GM12878 (cell line): ENCODE results near the gene ECM2. TPM values are rescaled to one million over a fixed set of nuclear protein-coding genes. Genes with fewer than 3 reads are reported as not detected.

ENCODE experiments used
- ATAC-seq: fragments of 200-7000 bp; cut with Tn5 transposase; 3 replicates; pipeline ENCODE4 v1.9.1; 2020; ENCODE audit warnings: mild to moderate bottlenecking, moderate library complexity
- BruUV-seq: library from RNA; stranded (reverse); fragments of 400-500 nt; replicated peaks from 2 replicates; lab custom pipeline; 2021; lab: Mats Ljungman, UMichigan
- CTCF ChIA-PET: fragments of 300-600 bp; sonication (Branson Sonifier 250); formaldehyde crosslinking; extraction: SDS; loops from one replicate; lab custom pipeline; 2021; ENCODE audit warnings: inconsistent platforms; lab: Yijun Ruan, JAX
- POLR2A ChIA-PET: fragments of 350-600 bp; formaldehyde crosslinking; extraction: SDS; loops from one replicate; lab custom pipeline; 2021; ENCODE audit warnings: inconsistent platforms; lab: Charles Lee
- RAD21 ChIA-PET: fragments of 300-600 bp; sonication (Branson Sonifier 250); formaldehyde crosslinking; loops from one replicate; lab custom pipeline; 2023; ENCODE audit warnings: antibody characterized with exemption; ENCODE audit not compliant: unreplicated experiment; lab: Charles Lee
- SMC1A ChIA-PET: fragments of 300-600 bp; sonication (Branson Sonifier 250); formaldehyde crosslinking; loops from one replicate; lab custom pipeline; 2023; ENCODE audit not compliant: unreplicated experiment, uncharacterized antibody; lab: Charles Lee
- DNase-seq: peaks from one replicate; pipeline ENCODE4 v3.0.0-alpha.2; 2011; ENCODE audit warnings: low read depth, low spot score
- FAIRE-seq: peaks from 3 replicates; lab custom pipeline; 2011; peaks lifted over from hg19 to GRCh38; lab: Jason Lieb, UNC
- H2AFZ ChIP-seq: 2 replicates; pipeline ENCODE4 v1.6.0; 2011; ENCODE audit warnings: low read depth, low read length, control low read depth; ENCODE audit not compliant: control insufficient read depth
- H3K27ac ChIP-seq: 2 replicates; pipeline ENCODE4 v1.5.1; 2011; ENCODE audit warnings: control low read depth; ENCODE audit not compliant: control insufficient read depth, insufficient read depth
- H3K27me3 ChIP-seq, 2 experiments: replicated peaks in 1 of 2; 2 replicates each; pipeline versions ENCODE4 v1.6.0 to v1.6.1; 2011; ENCODE audit warnings: low read length in 1 of 2; ENCODE audit not compliant: control insufficient read depth in 2 of 2, insufficient read depth in 2 of 2
- H3K36me3 ChIP-seq, 2 experiments: 2 replicates each; pipeline ENCODE4 v1.5.1; 2011; ENCODE audit warnings: low read length in 1 of 2; ENCODE audit not compliant: control insufficient read depth in 2 of 2, insufficient read depth in 2 of 2
- H3K4me1 ChIP-seq: 2 replicates; pipeline ENCODE4 v1.6.1; 2011; ENCODE audit warnings: mild to moderate bottlenecking, low read length, moderate library complexity, mixed read lengths; ENCODE audit not compliant: control insufficient read depth, insufficient read depth
- H3K4me2 ChIP-seq: 2 replicates; pipeline ENCODE4 v1.6.0; 2011; ENCODE audit warnings: control low read depth; ENCODE audit not compliant: control insufficient read depth, insufficient read depth
- H3K4me3 ChIP-seq: fragments of 200-600 bp; sonication (generic); 2 replicates; pipeline ENCODE4 v1.5.1; 2016
- H3K79me2 ChIP-seq: 2 replicates; pipeline ENCODE4 v1.6.0; 2011; ENCODE audit warnings: low read length; ENCODE audit not compliant: control insufficient read depth, insufficient read depth
- H3K9ac ChIP-seq: 2 replicates; pipeline ENCODE4 v1.8.0; 2011; ENCODE audit warnings: low read length, control low read depth, mixed read lengths; ENCODE audit not compliant: control insufficient read depth, insufficient read depth
- H3K9me3 ChIP-seq: replicated peaks from 3 replicates; pipeline ENCODE4 v1.5.1; 2011; ENCODE audit warnings: mild to moderate bottlenecking, low read length; ENCODE audit not compliant: control insufficient read depth, insufficient read depth
- H4K20me1 ChIP-seq: 2 replicates; pipeline ENCODE4 v1.6.0; 2011; ENCODE audit not compliant: control insufficient read depth, insufficient read depth
- BCL3 ChIP-seq: IDR thresholded peaks from 2 replicates; pipeline ENCODE4 v1.6.1; 2011; ENCODE audit warnings: borderline replicate concordance, low read depth, mild to moderate bottlenecking, moderate library complexity, low read length; ENCODE audit not compliant: insufficient read depth, poor library complexity, severe bottlenecking
- BRCA1 ChIP-seq: IDR thresholded peaks from 2 replicates; pipeline ENCODE4 v1.6.1; 2011; ENCODE audit warnings: low read depth, low read length, improper control_type of control experiment
- CBX5 ChIP-seq: sonication (generic); IDR thresholded peaks from 2 replicates; pipeline ENCODE4 v1.6.1; 2016; ENCODE audit warnings: low read depth, moderate library complexity, mild to moderate bottlenecking, inconsistent platforms
- DPF2 ChIP-seq: fragments of 450-650 bp; IDR thresholded peaks from 2 replicates; pipeline ENCODE4 v1.6.1; 2017; ENCODE audit warnings: mild to moderate bottlenecking
- EP300 ChIP-seq, 2 experiments: fragments of 150-350 bp in 1 of 2; IDR thresholded peaks; 2 replicates each; pipeline ENCODE4 v1.6.1; 2011 to 2012; ENCODE audit warnings: low read depth in 2 of 2, low read length in 2 of 2, borderline replicate concordance in 1 of 2, improper control_type of control experiment in 1 of 2, inconsistent platforms in 1 of 2; ENCODE audit not compliant: control insufficient read depth in 1 of 2
- IRF3 ChIP-seq: fragments of 450-650 bp; IDR thresholded peaks from 2 replicates; pipeline ENCODE4 v1.6.1; 2014; ENCODE audit warnings: mild to moderate bottlenecking
- KDM1A ChIP-seq: fragments of 200-600 bp; sonication (generic); IDR thresholded peaks from 2 replicates; pipeline ENCODE4 v1.6.1; 2016; ENCODE audit warnings: borderline replicate concordance
- PKNOX1 ChIP-seq: fragments of 450-650 bp; IDR thresholded peaks from 2 replicates; pipeline ENCODE4 v1.6.1; 2016; ENCODE audit warnings: mild to moderate bottlenecking
- RUNX3 ChIP-seq: IDR thresholded peaks from 2 replicates; pipeline ENCODE4 v1.6.1; 2012; ENCODE audit warnings: low read length, inconsistent platforms
- SKIL ChIP-seq: fragments of 450-650 bp; IDR thresholded peaks from 2 replicates; pipeline ENCODE4 v1.6.1; 2017; ENCODE audit warnings: mild to moderate bottlenecking, low read depth, inconsistent platforms; ENCODE audit not compliant: poor library complexity, severe bottlenecking
- SPI1 ChIP-seq: IDR thresholded peaks from 2 replicates; pipeline ENCODE4 v1.6.1; 2011; ENCODE audit warnings: low read depth, mild to moderate bottlenecking, low read length, moderate library complexity, borderline replicate concordance; ENCODE audit not compliant: insufficient read depth
- SREBF1 ChIP-seq: IDR thresholded peaks from 2 replicates; pipeline ENCODE4 v1.6.1; 2012; ENCODE audit warnings: mild to moderate bottlenecking, low read length
- STAT3 ChIP-seq: IDR thresholded peaks from 2 replicates; pipeline ENCODE4 v1.6.1; 2011; ENCODE audit warnings: low read depth, low read length, improper control_type of control experiment
- SUPT20H ChIP-seq: IDR thresholded peaks from 2 replicates; pipeline ENCODE4 v1.6.1; 2011; ENCODE audit warnings: low read depth, mild to moderate bottlenecking, low read length, moderate library complexity, borderline replicate concordance; ENCODE audit not compliant: control insufficient read depth
- TARDBP ChIP-seq: IDR thresholded peaks from 2 replicates; pipeline ENCODE4 v1.6.1; 2016; ENCODE audit warnings: borderline replicate concordance
- USF2 ChIP-seq: IDR thresholded peaks from 2 replicates; pipeline ENCODE4 v1.6.1; 2011; ENCODE audit warnings: low read depth, low read length, improper control_type of control experiment, borderline replicate concordance
- ZSCAN29 ChIP-seq: fragments of 450-650 bp; IDR thresholded peaks from 2 replicates; pipeline ENCODE4 v1.6.1; 2017; ENCODE audit warnings: mild to moderate bottlenecking, moderate library complexity
- WGBS: methylation state at CpG from one replicate; pipeline ENCODE4 v1.1.6; 2016; ENCODE audit warnings: low lambda C conversion rate; ENCODE audit not compliant: insufficient replicate concordance, insufficient coverage; ENCODE audit errors: missing lambda C conversion rate; 5-methylcytosine and 5-hydroxymethylcytosine counted together
- in situ Hi-C: fragments of 300-500 bp; cut with MboI; formaldehyde crosslinking; loops from 9 replicates; pipeline ENCODE4 v1.14.3; 2018; ENCODE audit warnings: mixed read lengths
- intact Hi-C: fragments of 100-400 bp; cut with micrococcal nuclease; formaldehyde crosslinking; loops from one replicate; pipeline ENCODE4 v1.14.2; 2022; ENCODE audit not compliant: unreplicated experiment
- polyA plus RNA-seq, 11 experiments: library from polyadenylated mRNA; depleted of rRNA in 4 of 11; unstranded in 6 of 11; stranded (reverse) in 5 of 11; fragments of >200 nt; fragmentation: Nextera tagmentation in 4 of 11; fragmentation: Illumina TruSeq in 1 of 11; extraction: Ambion mirVana in 4 of 11; extraction: Trizol in 1 of 11; gene quantifications; 1 replicate in 1 of 11; 2 replicates in 10 of 11; pipeline versions ENCODE4 v1.2.1 to v1.2.3, GENCODE V29; 2011 to 2016; ENCODE audit warnings: inconsistent platforms in 2 of 11, missing spikeins in 2 of 11, low read depth in 1 of 11
- total RNA-seq, 4 experiments: library from RNA; depleted of rRNA in 3 of 4; stranded (reverse); fragments of >200 nt in 3 of 4; fragmentation: Illumina TruSeq in 1 of 4; extraction: Trizol in 1 of 4; gene quantifications; 2 replicates each; pipeline versions ENCODE4 v1.2.1 to v1.2.3, GENCODE V29; 2013 to 2021

Gene ECM2
- total and polyA plus RNA-seq, 10 of the 15 experiments (the other 5 are each of a cell fraction or from before 2014, with no cell fraction given), result 0.03 to 0.67 (median 0.09) TPM; not detected in 2

- SMC1A ChIA-PET, result no interaction called here
- H4K20me1 ChIP-seq, result no peaks in the 10 kb centered on the region
- BruUV-seq, result no TSS peak
- H3K79me2 ChIP-seq, result no peaks in the 10 kb centered on the region
- no peaks in the 10 kb centered on the region for H3K9me3 ChIP-seq
- H3K9ac ChIP-seq, result no peak overlapping the region
- no peak for ATAC-seq
- no peak for DNase-seq
- H3K4me1 ChIP-seq, result 0 out of 2 replicates have a peak, but pooled peaks cover 3% of the 10 kb centered on the region
- no peaks in the 10 kb centered on the region for H3K36me3 ChIP-seq
- CTCF ChIA-PET, result no interaction called here
- TF ChIP-seq SREBF1, result no peak
- TF ChIP-seq KDM1A, result no peak
- TF ChIP-seq ZSCAN29, result no peak
- TF ChIP-seq USF2, result no peak
- no peak for TF ChIP-seq TARDBP
- TF ChIP-seq PKNOX1, result no peak
- no peak for TF ChIP-seq IRF3
- TF ChIP-seq BRCA1, result no peak
- no peak for TF ChIP-seq BCL3
- no peak for TF ChIP-seq CBX5
- no peak for TF ChIP-seq SKIL
- TF ChIP-seq EP300 (IDR thresholded peaks at IDR 0.05; ENCODE audit: borderline replicate concordance in 1 of 2, control insufficient read depth in 1 of 2, low read depth in 2 of 2, low read length in 2 of 2), result no peak
- no peak for TF ChIP-seq STAT3
- no peak for TF ChIP-seq SPI1
- no peak for TF ChIP-seq SUPT20H
- no peak for TF ChIP-seq RUNX3
- TF ChIP-seq DPF2, result no peak
- WGBS, result 79% methylated on average over 3 of the region's 3 CpGs
- RAD21 ChIA-PET, result no interaction called here
- no peak for FAIRE-seq
- POLR2A ChIA-PET, result no interaction called here
- no peak overlapping the region for H3K4me2 ChIP-seq
- H3K4me3 ChIP-seq, result no peak overlapping the region
- no peak overlapping the region for H3K27ac ChIP-seq
- in situ Hi-C loops (no loop called here), intact Hi-C loops (no loop called here)
- H3K27me3 ChIP-seq, result no peaks in the 10 kb centered on the region
- no peak overlapping the region for H2AFZ ChIP-seq
These were observed 6.7 kb downstream of the ECM2 start for GRCh38 chr9:92529124-92529523.
